ENCODE data around the gene LRRC58. TPM values are rescaled to one million over a fixed set of nuclear protein-coding genes. Genes with fewer than 3 reads are reported as not detected.
A peak's percentile ranks its signal among the peaks of the same experiment; 100 is the strongest.

The LRRC58 gene
- total and polyA plus RNA-seq, 2 experiments from 2014 or later: 8.8 to 34.7 TPM

DNA sequence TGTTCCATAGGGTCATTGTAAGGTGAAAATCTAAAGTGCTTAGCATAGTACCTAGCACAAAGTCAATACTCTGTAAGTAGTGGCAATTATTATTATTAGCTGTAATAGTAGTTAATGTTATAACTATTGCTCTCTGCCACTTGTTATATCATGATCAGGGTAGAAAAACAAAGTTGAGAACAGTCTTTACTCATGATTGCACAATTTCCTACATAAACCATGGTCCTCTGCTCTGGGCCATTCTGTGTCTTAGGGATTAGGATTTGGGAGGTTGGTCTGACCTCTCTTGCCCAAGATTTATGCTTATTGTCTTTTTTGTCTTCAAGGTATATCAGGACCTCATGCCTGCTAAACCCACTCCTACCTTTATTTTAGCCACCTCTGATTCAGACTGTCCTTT, 4.3 kb upstream of the LRRC58 start:
- Histone ChIP-seq H3K9me2 (replicated peaks; ENCODE audit: insufficient read depth) (no peaks in the 10 kb centered on the region), H3K4me2 (no peak overlapping the region), H2AFZ (no peak overlapping the region), H3K9me3 (ENCODE audit: low read depth) (no peaks in the 10 kb centered on the region), H3K36me3 (replicated peaks; ENCODE audit: insufficient read depth, low read depth) (no peaks in the 10 kb centered on the region), H3K79me2 (no peaks in the 10 kb centered on the region), H3K4me3 (no peak overlapping the region), H4K20me1 (ENCODE audit: insufficient read depth, poor library complexity, severe bottlenecking) (no peaks in the 10 kb centered on the region), H3K27ac (no peak overlapping the region), H3K27me3 (no peaks in the 10 kb centered on the region), H3K4me1 (ENCODE audit: insufficient read depth) (peaks cover 10% of the 10 kb centered on the region)
- no peak for DNase-seq (ENCODE audit: low spot score)
- TF ChIP-seq EZH2phosphoT487 (IDR thresholded peaks at IDR 0.05; ENCODE audit: low read depth, severe bottlenecking, unreplicated experiment): no peak
- TF ChIP-seq, protein P1, sequence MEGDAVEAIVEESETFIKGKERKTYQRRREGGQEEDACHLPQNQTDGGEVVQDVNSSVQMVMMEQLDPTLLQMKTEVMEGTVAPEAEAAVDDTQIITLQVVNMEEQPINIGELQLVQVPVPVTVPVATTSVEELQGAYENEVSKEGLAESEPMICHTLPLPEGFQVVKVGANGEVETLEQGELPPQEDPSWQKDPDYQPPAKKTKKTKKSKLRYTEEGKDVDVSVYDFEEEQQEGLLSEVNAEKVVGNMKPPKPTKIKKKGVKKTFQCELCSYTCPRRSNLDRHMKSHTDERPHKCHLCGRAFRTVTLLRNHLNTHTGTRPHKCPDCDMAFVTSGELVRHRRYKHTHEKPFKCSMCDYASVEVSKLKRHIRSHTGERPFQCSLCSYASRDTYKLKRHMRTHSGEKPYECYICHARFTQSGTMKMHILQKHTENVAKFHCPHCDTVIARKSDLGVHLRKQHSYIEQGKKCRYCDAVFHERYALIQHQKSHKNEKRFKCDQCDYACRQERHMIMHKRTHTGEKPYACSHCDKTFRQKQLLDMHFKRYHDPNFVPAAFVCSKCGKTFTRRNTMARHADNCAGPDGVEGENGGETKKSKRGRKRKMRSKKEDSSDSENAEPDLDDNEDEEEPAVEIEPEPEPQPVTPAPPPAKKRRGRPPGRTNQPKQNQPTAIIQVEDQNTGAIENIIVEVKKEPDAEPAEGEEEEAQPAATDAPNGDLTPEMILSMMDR (IDR thresholded peaks at IDR 0.05; ENCODE audit: poor library complexity): no peak
- TF ChIP-seq EZH2 (IDR thresholded peaks at IDR 0.05; ENCODE audit: borderline replicate concordance): no peak

DNA sequence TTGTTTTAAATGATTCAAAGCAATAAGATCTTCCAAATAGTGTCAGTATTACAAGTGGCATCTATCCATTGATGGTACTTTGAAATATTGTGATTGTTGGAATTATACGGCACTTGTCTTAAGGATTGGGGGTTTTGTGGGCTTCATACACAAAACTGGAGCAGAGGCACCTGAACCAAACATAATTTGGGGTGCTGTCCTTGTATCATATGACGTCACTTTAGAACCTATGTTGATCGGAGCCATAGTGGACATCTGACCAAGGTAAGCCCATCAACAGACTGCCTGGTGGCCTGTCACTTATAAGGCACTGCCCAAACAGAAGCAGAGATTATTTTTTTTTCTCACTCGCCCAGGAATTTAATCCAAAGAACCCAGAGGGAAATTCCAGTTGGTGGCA, 2.9 kb upstream of the LRRC58 start:
- Histone ChIP-seq H3K27me3 (no peaks in the 10 kb centered on the region), H3K4me3 (no peak overlapping the region), H3K9me2 (replicated peaks; ENCODE audit: insufficient read depth) (no peaks in the 10 kb centered on the region), H3K79me2 (peaks cover 11% of the 10 kb centered on the region), H3K27ac (no peak overlapping the region), H3K4me1 (ENCODE audit: insufficient read depth) (peaks cover 14% of the 10 kb centered on the region), H4K20me1 (ENCODE audit: insufficient read depth, poor library complexity, severe bottlenecking) (peaks cover 7% of the 10 kb centered on the region), H3K36me3 (replicated peaks; ENCODE audit: insufficient read depth, low read depth) (no peaks in the 10 kb centered on the region), H3K9me3 (ENCODE audit: low read depth) (no peaks in the 10 kb centered on the region), H2AFZ (no peak overlapping the region), H3K4me2 (no peak overlapping the region)
- no peak for DNase-seq (ENCODE audit: low spot score)
- WGBS (ENCODE audit: low lambda C conversion rate, missing lambda C conversion rate): 95% methylated on average over 4 of the region's 4 CpGs
- TF ChIP-seq EZH2 (IDR thresholded peaks at IDR 0.05; ENCODE audit: borderline replicate concordance): no peak
- no peak for TF ChIP-seq EZH2phosphoT487 (IDR thresholded peaks at IDR 0.05; ENCODE audit: low read depth, severe bottlenecking, unreplicated experiment)
- TF ChIP-seq, protein P1 (IDR thresholded peaks at IDR 0.05; ENCODE audit: poor library complexity): no peak

DNA sequence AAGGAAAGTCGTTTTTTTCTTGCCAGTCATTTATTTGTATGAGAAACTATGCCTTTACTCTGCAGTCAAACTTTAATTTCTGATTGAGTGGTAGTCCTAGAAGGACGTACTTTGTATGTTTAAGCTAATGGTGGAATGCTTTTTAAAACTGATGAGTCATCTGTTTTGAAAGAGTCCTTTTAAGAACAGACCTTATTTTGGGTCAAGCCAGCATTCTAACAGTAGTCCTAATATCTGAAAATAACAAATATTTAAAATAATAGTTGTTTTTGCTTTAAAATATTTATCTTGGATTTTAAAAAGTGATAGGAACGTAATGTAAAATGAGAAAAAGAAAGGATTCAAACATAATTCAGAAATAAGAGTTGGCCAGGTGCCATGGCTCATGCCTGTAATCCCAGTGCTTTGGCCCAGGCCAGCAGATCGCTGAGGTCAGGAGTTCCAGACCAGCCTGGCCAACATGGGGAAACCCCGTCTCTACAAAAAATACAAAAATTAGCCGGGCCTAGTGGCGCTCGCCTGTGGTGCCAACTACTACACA, 1.3 kb upstream of the LRRC58 start:
- WGBS (ENCODE audit: low lambda C conversion rate, missing lambda C conversion rate): 71% methylated on average over 8 of the region's 8 CpGs
- Histone ChIP-seq H3K4me1 (ENCODE audit: insufficient read depth) (peaks cover 14% of the 10 kb centered on the region), H3K36me3 (replicated peaks; ENCODE audit: insufficient read depth, low read depth) (no peaks in the 10 kb centered on the region), H2AFZ (peak overlapping the region; percentile 89), H3K4me2 (peak overlapping the region; percentile 84), H3K27me3 (no peaks in the 10 kb centered on the region), H3K27ac (peak overlapping the region; percentile 93), H4K20me1 (ENCODE audit: insufficient read depth, poor library complexity, severe bottlenecking) (peaks cover 11% of the 10 kb centered on the region), H3K4me3 (peak overlapping the region; percentile 69), H3K79me2 (peaks cover 27% of the 10 kb centered on the region), H3K9me3 (ENCODE audit: low read depth) (no peaks in the 10 kb centered on the region), H3K9me2 (replicated peaks; ENCODE audit: insufficient read depth) (no peaks in the 10 kb centered on the region)
- TF ChIP-seq EZH2 (IDR thresholded peaks at IDR 0.05; ENCODE audit: borderline replicate concordance) (no peak), EZH2phosphoT487 (IDR thresholded peaks at IDR 0.05; ENCODE audit: low read depth, severe bottlenecking, unreplicated experiment) (no peak)
- TF ChIP-seq, protein P1 (IDR thresholded peaks at IDR 0.05; ENCODE audit: poor library complexity): no peak
- peak; percentile 22 for DNase-seq (ENCODE audit: low spot score)

DNA sequence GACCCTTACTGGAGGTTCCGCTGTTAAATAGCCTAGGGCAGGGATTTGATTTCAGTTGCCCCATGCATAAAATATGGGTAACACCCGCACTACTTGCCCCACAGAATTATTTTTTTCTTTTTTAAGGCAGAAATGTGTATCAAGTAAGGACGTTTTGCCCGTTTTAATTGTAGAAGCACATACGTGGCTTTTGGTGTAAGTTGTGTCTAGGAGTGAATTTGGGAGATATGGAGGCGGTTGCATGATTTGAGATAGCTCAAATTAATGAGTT, 636 bp upstream of the LRRC58 start:
- H3K27ac ChIP-seq: peak overlapping the region; percentile 93
- peaks cover 17% of the 10 kb centered on the region for H4K20me1 ChIP-seq (ENCODE audit: insufficient read depth, poor library complexity, severe bottlenecking)
- peaks cover 14% of the 10 kb centered on the region for H3K4me1 ChIP-seq (ENCODE audit: insufficient read depth)
- peaks cover 33% of the 10 kb centered on the region for H3K79me2 ChIP-seq
- no peaks in the 10 kb centered on the region for H3K36me3 ChIP-seq (replicated peaks; ENCODE audit: insufficient read depth, low read depth)
- peak overlapping the region; percentile 84 for H3K4me2 ChIP-seq
- no peaks in the 10 kb centered on the region for H3K27me3 ChIP-seq
- peak overlapping the region; percentile 89 for H2AFZ ChIP-seq
- DNase-seq (ENCODE audit: low spot score): no peak
- 13% methylated on average over 6 of the region's 6 CpGs for WGBS (ENCODE audit: low lambda C conversion rate, missing lambda C conversion rate)
- no peaks in the 10 kb centered on the region for H3K9me3 ChIP-seq (ENCODE audit: low read depth)
- peak overlapping the region; percentile 69 for H3K4me3 ChIP-seq
- no peak for TF ChIP-seq EZH2phosphoT487 (IDR thresholded peaks at IDR 0.05; ENCODE audit: low read depth, severe bottlenecking, unreplicated experiment)
- TF ChIP-seq EZH2 (IDR thresholded peaks at IDR 0.05; ENCODE audit: borderline replicate concordance): no peak
- TF ChIP-seq, protein P1 (IDR thresholded peaks at IDR 0.05; ENCODE audit: poor library complexity): no peak
- H3K9me2 ChIP-seq (replicated peaks; ENCODE audit: insufficient read depth): no peaks in the 10 kb centered on the region

Measured in hepatocyte (in vitro differentiated cells).